Measurements from ENCODE around the gene MT1A. TPM values are rescaled to one million over a fixed set of nuclear protein-coding genes. Genes with fewer than 3 reads are reported as not detected.
A peak's percentile ranks its signal among the peaks of the same experiment; 100 is the strongest.

MT1A gene
- total and polyA plus RNA-seq, 7 experiments from 2014 or later, result 0.92 TPM; not detected in 6

- Histone ChIP-seq H3K27me3 (ENCODE audit: control insufficient read depth in 2 of 2, insufficient read depth in 2 of 2, low read length in 2 of 2) (peaks cover 0 to 8% of the 10 kb centered on the region in 2 donors), H3K4me3 (ENCODE audit: low read length) (no peak within 1 kb of the TSS), H3K4me1 (ENCODE audit: control insufficient read depth in 2 of 2, insufficient read depth in 2 of 2, low read length in 2 of 2) (no peaks in the 10 kb centered on the region), H3K9me3 (ENCODE audit: control insufficient read depth in 2 of 3, low read length in 3 of 3) (no peaks in the 10 kb centered on the region), H3K27ac (ENCODE audit: low read depth, low read length) (no peak within 1 kb of the TSS), H3K36me3 (ENCODE audit: control insufficient read depth in 2 of 3, insufficient read depth in 3 of 3, low read length in 3 of 3) (no peaks in the 10 kb centered on the region)
- H3K27ac Mint-ChIP-seq, result peak within 1 kb of the TSS in 1 of 9 donors; percentile 25
- no peaks in the 10 kb centered on the region for H3K9me3 Mint-ChIP-seq
- POLR2A ChIA-PET, result no interaction called here
- CTCF ChIA-PET, result no interaction called here
- H3K36me3 Mint-ChIP-seq, result no peaks in the 10 kb centered on the region
- ATAC-seq, result no peak
- peaks cover 9 to 53% (median 16%) of the 10 kb centered on the region in 5 donors for H3K27me3 Mint-ChIP-seq
- intact Hi-C loops (cut with micrococcal nuclease), result no loop called here
- H3K4me1 Mint-ChIP-seq, result no peaks in the 10 kb centered on the region
- H3K4me3 Mint-ChIP-seq, result no peak within 1 kb of the TSS
- DNase-seq, result no peak
These were observed 13.1 kb downstream of the MT1A start, which contains the start of gene MT1B for GRCh38 chr16:56651586-56651985. Gene MT1B, plus strand, starts transcription at chr16:56651886. Its CDS starts 68 bp downstream, at chr16:56651954.

DNA sequence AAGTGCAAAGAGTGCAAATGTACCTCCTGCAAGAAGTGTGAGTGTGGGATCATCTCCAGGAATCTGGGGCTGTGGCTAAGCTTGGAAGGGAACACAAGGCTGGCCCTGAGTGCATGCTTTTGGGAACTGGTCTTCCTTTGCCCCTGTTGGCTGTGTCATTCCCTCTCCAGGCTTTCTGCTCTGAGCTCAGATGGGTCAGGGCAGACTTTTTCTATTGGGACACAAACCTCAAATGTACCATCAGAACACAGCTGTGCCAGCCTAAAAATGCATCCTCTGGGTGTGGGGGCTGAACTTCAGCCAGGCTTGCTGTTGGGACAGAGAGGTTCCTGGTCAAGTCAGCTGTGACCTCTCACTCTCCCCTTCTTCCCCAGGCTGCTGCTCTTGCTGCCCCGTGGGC lies 14.1 kb downstream of the MT1A start:
- H3K4me1 ChIP-seq (ENCODE audit: control insufficient read depth in 2 of 2, insufficient read depth in 2 of 2, low read length in 2 of 2), result no peaks in the 10 kb centered on the region
- ChIA-PET CTCF (no interaction called here), POLR2A (no interaction called here)
- no peak overlapping the region for H3K4me3 ChIP-seq (ENCODE audit: low read length)
- peaks cover 0 to 5% (median 4%) of the 10 kb centered on the region in 7 donors for H3K4me1 Mint-ChIP-seq
- H3K27me3 ChIP-seq (ENCODE audit: control insufficient read depth in 2 of 2, insufficient read depth in 2 of 2, low read length in 2 of 2), result peaks cover 0 to 8% of the 10 kb centered on the region in 2 donors
- DNase-seq (no peak), ATAC-seq (no peak)
- H3K9me3 ChIP-seq (ENCODE audit: control insufficient read depth in 2 of 3, low read length in 3 of 3), result no peaks in the 10 kb centered on the region
- no peaks in the 10 kb centered on the region for H3K36me3 ChIP-seq (ENCODE audit: control insufficient read depth in 2 of 3, insufficient read depth in 3 of 3, low read length in 3 of 3)
- H3K27me3 Mint-ChIP-seq, result peaks cover 8 to 43% (median 12%) of the 10 kb centered on the region in 5 donors
- H3K27ac ChIP-seq (ENCODE audit: low read depth, low read length), result no peak overlapping the region
- peak overlapping the region in 1 of 9 donors; percentile 25 for H3K27ac Mint-ChIP-seq
- intact Hi-C loops (cut with micrococcal nuclease), result no loop called here
- no peaks in the 10 kb centered on the region for H3K36me3 Mint-ChIP-seq
- no peaks in the 10 kb centered on the region for H3K9me3 Mint-ChIP-seq
- H3K4me3 Mint-ChIP-seq, result no peak overlapping the region

DNA sequence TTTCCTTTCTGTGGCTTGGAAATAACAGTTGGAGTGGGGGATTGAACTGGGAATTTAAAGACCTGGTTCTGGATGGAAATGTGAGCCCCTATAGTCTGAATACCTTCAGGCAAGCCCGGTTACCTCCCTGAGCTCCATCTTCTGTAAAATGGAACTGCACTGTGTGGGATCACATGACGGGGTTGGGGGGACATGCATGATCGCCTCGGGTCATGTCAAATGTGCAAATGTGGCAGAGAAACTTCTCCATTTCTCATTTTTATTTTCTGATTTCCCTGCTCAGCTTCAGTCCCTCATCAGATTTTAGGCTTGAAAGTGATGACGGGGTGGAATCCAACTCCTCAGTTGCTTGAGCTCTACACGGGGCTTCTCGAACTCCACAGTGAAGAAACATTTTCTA lies 14.8 kb downstream of the MT1A start:
- H3K27me3 ChIP-seq (ENCODE audit: control insufficient read depth in 2 of 2, insufficient read depth in 2 of 2, low read length in 2 of 2), result peaks cover 0 to 8% of the 10 kb centered on the region in 2 donors
- Mint-ChIP-seq H3K4me1 (peaks cover 4 to 9% (median 8%) of the 10 kb centered on the region in 7 donors), H3K9me3 (no peaks in the 10 kb centered on the region), H3K27me3 (peaks cover 8 to 38% (median 12%) of the 10 kb centered on the region in 5 donors), H3K27ac (no peak overlapping the region), H3K36me3 (no peaks in the 10 kb centered on the region), H3K4me3 (no peak overlapping the region)
- ChIA-PET POLR2A (no interaction called here), CTCF (no interaction called here)
- H3K36me3 ChIP-seq (ENCODE audit: control insufficient read depth in 2 of 3, insufficient read depth in 3 of 3, low read length in 3 of 3), result no peaks in the 10 kb centered on the region
- DNase-seq (no peak), ATAC-seq (no peak)
- peaks cover 2 to 3% of the 10 kb centered on the region in 2 donors for H3K4me1 ChIP-seq (ENCODE audit: control insufficient read depth in 2 of 2, insufficient read depth in 2 of 2, low read length in 2 of 2)
- no peak overlapping the region for H3K27ac ChIP-seq (ENCODE audit: low read depth, low read length)
- intact Hi-C loops (cut with micrococcal nuclease), result no loop called here
- no peaks in the 10 kb centered on the region for H3K9me3 ChIP-seq (ENCODE audit: control insufficient read depth in 2 of 3, low read length in 3 of 3)
- no peak overlapping the region for H3K4me3 ChIP-seq (ENCODE audit: low read length)

DNA sequence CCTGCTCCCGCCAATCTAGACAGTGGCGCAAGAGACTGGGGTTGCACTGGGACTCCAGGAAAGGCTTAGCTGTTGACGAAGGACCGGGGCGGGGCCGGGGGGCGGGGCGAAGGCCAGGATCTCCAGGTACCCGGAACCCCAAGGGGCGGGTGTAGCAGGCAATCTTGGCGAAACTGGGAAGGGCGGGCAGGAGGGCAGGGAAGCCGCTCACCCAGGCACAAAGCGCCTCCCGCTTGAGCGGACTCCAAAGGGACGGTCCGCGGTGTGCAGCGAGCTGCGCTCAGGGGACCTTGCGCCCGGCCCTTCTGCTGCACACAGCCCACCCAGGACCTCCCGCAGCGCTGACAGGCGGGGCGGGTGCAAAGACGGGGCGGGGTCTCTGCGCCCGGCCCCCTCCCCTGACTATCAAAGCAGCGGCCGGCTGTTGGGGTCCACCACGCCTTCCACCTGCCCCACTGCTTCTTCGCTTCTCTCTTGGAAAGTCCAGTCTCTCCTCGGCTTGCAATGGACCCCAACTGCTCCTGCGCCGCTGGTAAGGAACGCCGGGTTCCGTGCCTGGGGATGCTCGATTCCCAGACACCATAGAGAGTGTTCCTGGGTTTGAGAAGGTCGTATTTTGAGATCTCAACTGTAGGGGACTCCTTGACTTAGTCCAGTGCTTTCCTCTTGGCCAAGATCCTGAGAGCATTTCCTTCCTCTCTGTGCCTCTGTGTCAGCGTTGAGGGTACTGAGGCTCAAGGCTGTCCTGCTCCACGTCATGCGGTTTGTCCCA lies 19.3 kb downstream of the MT1A start, which contains the start of gene MT1F:
Gene MT1F (plus strand): TSS at position 405 of the 772 bp plus-strand sequence. CDS start 100 bp downstream, at position 505.
- peak in 8 of 9 donors; percentile 35 to 66 (median 56) for DNase-seq
- Histone ChIP-seq H3K27ac (ENCODE audit: low read depth, low read length) (peak within 1 kb of the TSS; percentile 64), H3K27me3 (ENCODE audit: control insufficient read depth in 2 of 2, insufficient read depth in 2 of 2, low read length in 2 of 2) (no peaks in the 10 kb centered on the region), H3K4me3 (ENCODE audit: low read length) (peak within 1 kb of the TSS; percentile 91), H3K36me3 (ENCODE audit: control insufficient read depth in 2 of 3, insufficient read depth in 3 of 3, low read length in 3 of 3) (no peaks in the 10 kb centered on the region), H3K9me3 (ENCODE audit: control insufficient read depth in 2 of 3, low read length in 3 of 3) (no peaks in the 10 kb centered on the region), H3K4me1 (ENCODE audit: control insufficient read depth in 2 of 2, insufficient read depth in 2 of 2, low read length in 2 of 2) (peaks cover 7 to 12% of the 10 kb centered on the region in 2 donors)
- Mint-ChIP-seq H3K4me3 (peak within 1 kb of the TSS; percentile 79 to 99 (median 94)), H3K4me1 (peaks cover 14 to 46% (median 27%) of the 10 kb centered on the region in 7 donors), H3K27ac (peak within 1 kb of the TSS; percentile 67 to 97 (median 94)), H3K9me3 (no peaks in the 10 kb centered on the region), H3K27me3 (peaks cover 0 to 21% (median 0%) of the 10 kb centered on the region in 5 donors), H3K36me3 (peaks cover 0 to 6% (median 0%) of the 10 kb centered on the region in 5 donors)
- POLR2A ChIA-PET, result interaction anchor here (0.8 to 3.5 kb wide), 6 partner anchors 11 to 49 kb away, joined by 3 to 19 read pairs (median 4); partner anchors contain the start of genes MT1H, MT1X and MT2A
- intact Hi-C loops (cut with micrococcal nuclease), result loop anchor here (1.0 to 2.0 kb wide), 5 partner anchors 14 to 48 kb away; partner anchors contain the start of gene MT1X (in 2 of the 2)
- ATAC-seq, result peak; percentile 80
- CTCF ChIA-PET, result interaction anchor here (0.9 kb wide), 1 partner anchor 45 kb away, joined by 3 read pairs; no protein-coding TSS in a partner anchor

DNA sequence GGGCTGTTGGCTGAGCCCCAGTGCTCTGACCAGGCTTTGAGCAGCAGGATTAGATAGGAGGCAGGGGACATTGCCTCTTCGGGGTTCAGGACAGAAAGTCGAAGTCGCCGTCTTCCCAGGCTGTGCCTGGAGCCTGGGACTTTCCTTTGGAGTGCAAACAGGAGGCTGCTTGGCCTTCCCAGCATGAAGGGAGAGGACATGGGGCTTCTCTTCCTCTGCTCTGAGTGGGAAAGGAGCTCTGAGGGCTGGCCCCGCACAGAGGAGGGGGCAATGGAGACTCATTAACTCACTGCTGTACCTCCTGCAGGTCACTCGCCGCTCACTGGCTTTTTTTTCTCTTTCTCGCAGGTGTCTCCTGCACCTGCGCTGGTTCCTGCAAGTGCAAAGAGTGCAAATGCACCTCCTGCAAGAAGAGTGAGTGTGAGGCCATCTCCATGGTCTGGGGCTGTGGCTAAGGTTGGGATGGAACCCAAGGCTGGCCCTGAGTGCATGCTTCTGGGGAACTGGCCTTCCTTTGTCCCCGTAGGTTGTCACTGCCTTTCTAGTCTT lies 19.9 kb downstream of the MT1A start:
- intact Hi-C loops (cut with micrococcal nuclease), result no loop called here
- H3K4me1 Mint-ChIP-seq, result peaks cover 18 to 50% (median 30%) of the 10 kb centered on the region in 7 donors
- peaks cover 0 to 6% (median 0%) of the 10 kb centered on the region in 5 donors for H3K36me3 Mint-ChIP-seq
- Histone ChIP-seq H3K27ac (ENCODE audit: low read depth, low read length) (peak overlapping the region; percentile 64), H3K4me3 (ENCODE audit: low read length) (peak overlapping the region; percentile 91), H3K27me3 (ENCODE audit: control insufficient read depth in 2 of 2, insufficient read depth in 2 of 2, low read length in 2 of 2) (no peaks in the 10 kb centered on the region), H3K9me3 (ENCODE audit: control insufficient read depth in 2 of 3, low read length in 3 of 3) (no peaks in the 10 kb centered on the region), H3K4me1 (ENCODE audit: control insufficient read depth in 2 of 2, insufficient read depth in 2 of 2, low read length in 2 of 2) (peaks cover 7 to 12% of the 10 kb centered on the region in 2 donors), H3K36me3 (ENCODE audit: control insufficient read depth in 2 of 3, insufficient read depth in 3 of 3, low read length in 3 of 3) (no peaks in the 10 kb centered on the region)
- peak overlapping the region; percentile 79 to 99 (median 94) for H3K4me3 Mint-ChIP-seq
- no peak for DNase-seq
- ChIA-PET CTCF (no interaction called here), POLR2A (interaction anchor here (1.1 to 3.5 kb wide), 3 partner anchors 18 to 50 kb away, joined by 3 to 19 read pairs (median 5); partner anchors contain the start of genes MT1X and MT2A)
- peaks cover 0 to 18% (median 2%) of the 10 kb centered on the region in 5 donors for H3K27me3 Mint-ChIP-seq
- ATAC-seq, result no peak
- no peaks in the 10 kb centered on the region for H3K9me3 Mint-ChIP-seq
- peak overlapping the region; percentile 67 to 97 (median 93) for H3K27ac Mint-ChIP-seq
